ENCODE results near the gene CDH4.

The CDH4 gene

GRCh38 chr20:61891476-61891875 lies 639.4 kb downstream of the CDH4 start:
- TF ChIP-seq CTCF (IDR thresholded peaks at IDR 0.05; ENCODE audit: low read length, missing control alignments), result no peak
- DNase-seq (ENCODE audit: low read depth), result no peak
- no peak overlapping the region for H3K4me3 ChIP-seq (replicated peaks; ENCODE audit: low read depth, low read length)

- DNase-seq (ENCODE audit: low read depth), result no peak
- no peak for TF ChIP-seq CTCF (IDR thresholded peaks at IDR 0.05; ENCODE audit: low read length, missing control alignments)
Measured at GRCh38 chr20:61891916-61892649, 640.0 kb downstream of the CDH4 start.

GRCh38 chr20:61895016-61895415 lies 643.0 kb downstream of the CDH4 start:
- TF ChIP-seq CTCF (IDR thresholded peaks at IDR 0.05; ENCODE audit: low read length, missing control alignments), result no peak
- DNase-seq (ENCODE audit: low read depth), result no peak
- no peak overlapping the region for H3K4me3 ChIP-seq (replicated peaks; ENCODE audit: low read depth, low read length)

More at GRCh38 chr20:61891916-61892649, 640.0 kb downstream of the CDH4 start:
- no peak overlapping the region for H3K4me3 ChIP-seq (replicated peaks; ENCODE audit: low read depth, low read length)

- H3K4me3 ChIP-seq (replicated peaks; ENCODE audit: low read depth, low read length), result no peak overlapping the region
- TF ChIP-seq CTCF (IDR thresholded peaks at IDR 0.05; ENCODE audit: low read length, missing control alignments), result no peak
- no peak for DNase-seq (ENCODE audit: low read depth)
Measured at GRCh38 chr20:61895686-61896057, 643.6 kb downstream of the CDH4 start.

GRCh38 chr20:61896058-61896961 lies 644.2 kb downstream of the CDH4 start:
- TF ChIP-seq CTCF (IDR thresholded peaks at IDR 0.05; ENCODE audit: low read length, missing control alignments), result peak; percentile 78
- DNase-seq (ENCODE audit: low read depth), result peak; percentile 51
- no peak overlapping the region for H3K4me3 ChIP-seq (replicated peaks; ENCODE audit: low read depth, low read length)

GRCh38 chr20:61897401-61898295 lies 645.6 kb downstream of the CDH4 start:
- H3K4me3 ChIP-seq (replicated peaks; ENCODE audit: low read depth, low read length), result no peak overlapping the region
- TF ChIP-seq CTCF (IDR thresholded peaks at IDR 0.05; ENCODE audit: low read length, missing control alignments), result no peak
- no peak for DNase-seq (ENCODE audit: low read depth)
